ENCODE results near the gene ZNF784. TPM values are rescaled to one million over a fixed set of nuclear protein-coding genes. Genes with fewer than 3 reads are reported as not detected.
A peak's percentile ranks its signal among the peaks of the same experiment; 100 is the strongest.

ZNF784 gene
- total and polyA plus RNA-seq, 2 of the 13 experiments (the other 11 are each of a cell fraction or from before 2014, with no cell fraction given) = 4.1 to 4.2 TPM

DNA sequence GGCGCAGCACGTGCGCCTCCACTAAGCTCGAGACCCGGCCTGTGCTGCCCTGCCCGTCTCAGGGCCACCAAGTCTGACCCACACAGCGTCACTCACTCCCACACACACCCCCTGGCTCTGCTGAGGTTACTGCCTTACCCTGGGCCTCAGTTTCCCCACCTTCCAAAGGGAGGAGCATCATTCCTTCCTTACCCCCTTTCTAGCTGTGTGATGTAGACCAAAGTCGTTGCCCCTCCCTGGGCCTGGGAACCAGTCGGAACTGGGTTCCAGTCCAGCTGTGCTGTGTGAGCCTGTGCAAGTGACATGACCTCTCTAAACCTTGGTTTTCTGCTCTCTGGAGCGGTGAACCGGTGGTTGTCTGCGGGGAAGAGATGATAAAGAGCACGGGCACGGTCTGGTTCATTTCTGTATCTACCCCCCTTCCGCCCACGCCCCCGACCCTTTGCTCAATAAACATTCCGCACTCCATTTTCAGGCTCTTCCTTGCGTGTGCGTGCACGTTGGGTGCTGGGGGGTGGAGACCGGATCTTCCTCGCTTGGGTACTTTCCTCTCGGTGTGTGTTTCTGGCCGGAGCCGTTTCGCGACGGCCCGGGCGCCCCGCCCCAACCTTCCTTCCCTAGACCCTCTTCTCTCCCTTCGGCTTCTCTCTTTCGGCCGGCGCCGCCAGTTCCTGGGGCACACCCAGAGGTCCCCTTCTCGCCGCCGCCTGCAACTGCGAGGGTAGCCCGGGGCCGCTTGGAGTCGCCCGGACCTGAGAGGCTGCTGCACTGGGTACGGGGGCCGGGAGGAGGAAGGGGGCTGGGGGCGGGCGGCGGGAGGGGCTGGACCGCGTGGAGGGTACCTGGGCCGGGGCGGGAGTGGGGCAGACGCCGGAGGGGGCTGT is 18.9 kb upstream of the ZNF784 start, which contains the start of gene ZNF581 (continued):
- TF ChIP-seq, protein P1, sequence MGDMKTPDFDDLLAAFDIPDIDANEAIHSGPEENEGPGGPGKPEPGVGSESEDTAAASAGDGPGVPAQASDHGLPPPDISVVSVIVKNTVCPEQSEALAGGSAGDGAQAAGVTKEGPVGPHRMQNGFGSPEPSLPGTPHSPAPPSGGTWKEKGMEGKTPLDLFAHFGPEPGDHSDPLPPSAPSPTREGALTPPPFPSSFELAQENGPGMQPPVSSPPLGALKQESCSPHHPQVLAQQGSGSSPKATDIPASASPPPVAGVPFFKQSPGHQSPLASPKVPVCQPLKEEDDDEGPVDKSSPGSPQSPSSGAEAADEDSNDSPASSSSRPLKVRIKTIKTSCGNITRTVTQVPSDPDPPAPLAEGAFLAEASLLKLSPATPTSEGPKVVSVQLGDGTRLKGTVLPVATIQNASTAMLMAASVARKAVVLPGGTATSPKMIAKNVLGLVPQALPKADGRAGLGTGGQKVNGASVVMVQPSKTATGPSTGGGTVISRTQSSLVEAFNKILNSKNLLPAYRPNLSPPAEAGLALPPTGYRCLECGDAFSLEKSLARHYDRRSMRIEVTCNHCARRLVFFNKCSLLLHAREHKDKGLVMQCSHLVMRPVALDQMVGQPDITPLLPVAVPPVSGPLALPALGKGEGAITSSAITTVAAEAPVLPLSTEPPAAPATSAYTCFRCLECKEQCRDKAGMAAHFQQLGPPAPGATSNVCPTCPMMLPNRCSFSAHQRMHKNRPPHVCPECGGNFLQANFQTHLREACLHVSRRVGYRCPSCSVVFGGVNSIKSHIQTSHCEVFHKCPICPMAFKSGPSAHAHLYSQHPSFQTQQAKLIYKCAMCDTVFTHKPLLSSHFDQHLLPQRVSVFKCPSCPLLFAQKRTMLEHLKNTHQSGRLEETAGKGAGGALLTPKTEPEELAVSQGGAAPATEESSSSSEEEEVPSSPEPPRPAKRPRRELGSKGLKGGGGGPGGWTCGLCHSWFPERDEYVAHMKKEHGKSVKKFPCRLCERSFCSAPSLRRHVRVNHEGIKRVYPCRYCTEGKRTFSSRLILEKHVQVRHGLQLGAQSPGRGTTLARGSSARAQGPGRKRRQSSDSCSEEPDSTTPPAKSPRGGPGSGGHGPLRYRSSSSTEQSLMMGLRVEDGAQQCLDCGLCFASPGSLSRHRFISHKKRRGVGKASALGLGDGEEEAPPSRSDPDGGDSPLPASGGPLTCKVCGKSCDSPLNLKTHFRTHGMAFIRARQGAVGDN (CRISPR knock-in tag; IDR thresholded peaks at IDR 0.05) = peak; percentile 73
- TF ChIP-seq, protein P2, sequence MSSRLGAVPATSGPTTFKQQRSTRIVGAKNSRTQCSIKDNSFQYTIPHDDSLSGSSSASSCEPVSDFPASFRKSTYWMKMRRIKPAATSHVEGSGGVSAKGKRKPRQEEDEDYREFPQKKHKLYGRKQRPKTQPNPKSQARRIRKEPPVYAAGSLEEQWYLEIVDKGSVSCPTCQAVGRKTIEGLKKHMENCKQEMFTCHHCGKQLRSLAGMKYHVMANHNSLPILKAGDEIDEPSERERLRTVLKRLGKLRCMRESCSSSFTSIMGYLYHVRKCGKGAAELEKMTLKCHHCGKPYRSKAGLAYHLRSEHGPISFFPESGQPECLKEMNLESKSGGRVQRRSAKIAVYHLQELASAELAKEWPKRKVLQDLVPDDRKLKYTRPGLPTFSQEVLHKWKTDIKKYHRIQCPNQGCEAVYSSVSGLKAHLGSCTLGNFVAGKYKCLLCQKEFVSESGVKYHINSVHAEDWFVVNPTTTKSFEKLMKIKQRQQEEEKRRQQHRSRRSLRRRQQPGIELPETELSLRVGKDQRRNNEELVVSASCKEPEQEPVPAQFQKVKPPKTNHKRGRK (CRISPR knock-in tag; IDR thresholded peaks at IDR 0.05) = no peak
- TF ChIP-seq, protein P3, sequence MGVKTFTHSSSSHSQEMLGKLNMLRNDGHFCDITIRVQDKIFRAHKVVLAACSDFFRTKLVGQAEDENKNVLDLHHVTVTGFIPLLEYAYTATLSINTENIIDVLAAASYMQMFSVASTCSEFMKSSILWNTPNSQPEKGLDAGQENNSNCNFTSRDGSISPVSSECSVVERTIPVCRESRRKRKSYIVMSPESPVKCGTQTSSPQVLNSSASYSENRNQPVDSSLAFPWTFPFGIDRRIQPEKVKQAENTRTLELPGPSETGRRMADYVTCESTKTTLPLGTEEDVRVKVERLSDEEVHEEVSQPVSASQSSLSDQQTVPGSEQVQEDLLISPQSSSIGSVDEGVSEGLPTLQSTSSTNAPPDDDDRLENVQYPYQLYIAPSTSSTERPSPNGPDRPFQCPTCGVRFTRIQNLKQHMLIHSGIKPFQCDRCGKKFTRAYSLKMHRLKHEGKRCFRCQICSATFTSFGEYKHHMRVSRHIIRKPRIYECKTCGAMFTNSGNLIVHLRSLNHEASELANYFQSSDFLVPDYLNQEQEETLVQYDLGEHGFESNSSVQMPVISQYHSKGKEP (CRISPR knock-in tag; IDR thresholded peaks at IDR 0.05) = 0 out of 2 replicates have a peak, but pooled peaks have one; percentile 25
- TF ChIP-seq TEAD3 (CRISPR knock-in tag; optimal IDR thresholded peaks at IDR 0.05; ENCODE audit: borderline replicate concordance) (no peak), ZNF574 (CRISPR knock-in tag; IDR thresholded peaks at IDR 0.05) (peak; percentile 90), ARID5B (CRISPR knock-in tag; IDR thresholded peaks at IDR 0.05) (peak; percentile 32; the same call in 1 of the 2 replicates), ZNF34 (CRISPR knock-in tag; IDR thresholded peaks at IDR 0.05; ENCODE audit: borderline replicate concordance) (0 out of 2 replicates have a peak, but pooled peaks have one; percentile 42), ZEB1 (IDR thresholded peaks at IDR 0.05; ENCODE audit: insufficient replicate concordance, low read depth) (peak; percentile 63), SMARCC2 (IDR thresholded peaks at IDR 0.05) (no peak), YY1 (IDR thresholded peaks at IDR 0.05; ENCODE audit: insufficient read depth, insufficient replicate concordance, low read depth, low read length) (peak; percentile 75), EP300 (IDR thresholded peaks at IDR 0.05; ENCODE audit: low read depth in 2 of 2, low read length in 2 of 2) (no peak), EP300 (CRISPR knock-in tag; IDR thresholded peaks at IDR 0.05; ENCODE audit: borderline replicate concordance) (0 out of 2 replicates have a peak, but pooled peaks have one; percentile 10)

Data from HepG2 (cell line).